ENCODE measurements around the gene ABLIM3. TPM values are rescaled to one million over a fixed set of nuclear protein-coding genes. Genes with fewer than 3 reads are reported as not detected.
A peak's percentile ranks its signal among the peaks of the same experiment; 100 is the strongest.

ABLIM3 gene
- polyA plus RNA-seq, 1 experiment, result 25.7 TPM

DNA sequence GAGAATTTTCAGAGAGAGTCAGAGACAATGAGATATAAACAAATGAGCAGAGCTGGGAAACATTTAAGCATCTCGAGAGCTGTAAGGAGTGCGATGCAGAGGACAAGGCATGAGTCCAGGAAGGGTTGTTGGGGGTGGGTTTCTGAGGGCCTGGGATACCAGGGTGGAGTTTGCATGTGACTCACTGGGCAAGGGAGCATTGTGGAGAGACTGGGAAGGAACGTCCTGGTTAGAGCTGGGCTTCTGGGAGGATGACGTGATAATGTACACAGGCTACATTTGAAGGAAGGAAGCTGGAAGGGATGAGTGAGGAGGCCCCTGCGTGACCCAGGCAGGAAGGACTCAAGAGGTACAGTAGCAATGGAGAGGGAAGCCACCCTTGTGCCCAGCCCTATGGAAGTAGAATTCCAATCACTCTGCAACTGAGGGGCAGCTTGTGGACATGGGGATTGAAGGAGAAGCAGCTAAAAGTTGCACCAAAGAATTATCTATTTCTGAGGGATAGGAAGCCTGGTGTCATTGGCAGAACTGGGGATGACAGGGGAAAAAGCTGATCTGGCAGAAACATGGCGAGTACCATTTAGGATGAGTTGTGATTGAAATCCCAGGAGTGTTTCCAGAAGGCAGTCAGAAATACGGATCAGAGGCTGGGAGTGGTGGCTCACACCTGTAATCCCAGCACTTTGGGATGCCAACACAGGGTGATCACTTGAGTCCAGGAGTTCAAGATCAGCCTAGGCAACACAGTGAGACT, 71.1 kb downstream of the ABLIM3 start:
- Histone ChIP-seq H3K4me3 (ENCODE audit: low read depth, low read length) (no peak overlapping the region), H3K36me3 (ENCODE audit: control insufficient read depth, insufficient read depth, low read length) (no peaks in the 10 kb centered on the region), H3K27me3 (ENCODE audit: control insufficient read depth, insufficient read depth, low read length) (no peaks in the 10 kb centered on the region)
- TF ChIP-seq CTCF (IDR thresholded peaks at IDR 0.05; ENCODE audit: insufficient read depth, low read depth, low read length), result no peak
- ChIA-PET POLR2A (interaction anchor here (0.6 kb wide), 1 partner anchor 69 kb away, joined by 4 read pairs; no protein-coding TSS in a partner anchor), CTCF (interaction anchor here (1.0 to 3.6 kb wide), 6 partner anchors 10 to 475 kb away, joined by 3 to 17 read pairs (median 3); partner anchors contain the start of gene ABLIM3)
- DNase-seq (ENCODE audit: low read depth), result peak; percentile 99

DNA sequence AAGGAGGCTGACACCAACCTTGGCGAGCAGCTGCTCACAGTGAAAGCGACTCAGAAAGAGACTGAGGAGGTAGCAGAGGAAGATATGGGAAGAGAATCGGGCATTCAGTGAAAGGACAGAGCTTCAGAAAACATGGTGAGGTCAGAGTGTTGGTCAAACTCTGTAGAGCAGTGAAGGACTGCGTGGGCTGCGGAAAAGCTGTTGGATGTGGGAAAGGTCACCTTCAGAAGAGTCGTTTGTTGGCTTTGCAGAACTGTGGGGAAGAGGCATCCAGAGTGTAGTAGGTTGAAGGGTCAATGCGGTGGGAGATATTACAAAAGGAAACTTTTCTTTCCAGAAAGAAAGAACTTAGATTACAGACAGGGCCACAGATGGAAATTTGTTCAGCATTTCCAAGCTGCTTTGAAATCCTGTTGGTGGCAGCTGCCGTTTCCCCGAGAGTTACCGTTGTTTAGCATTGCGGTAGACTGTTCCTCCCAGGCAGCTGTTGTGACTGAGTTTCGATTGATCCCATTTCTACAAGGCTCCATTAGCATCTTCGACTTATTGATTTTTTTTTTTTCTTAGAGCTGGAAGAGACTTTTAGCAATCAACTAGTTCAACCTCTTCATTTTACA, 72.1 kb downstream of the ABLIM3 start:
- ChIA-PET CTCF (interaction anchor here (0.9 to 3.6 kb wide), 4 partner anchors 10 to 72 kb away, joined by 3 to 17 read pairs (median 8); partner anchors contain the start of gene ABLIM3), POLR2A (interaction anchor here (0.7 kb wide), 1 partner anchor 47 kb away, joined by 3 read pairs; no protein-coding TSS in a partner anchor)
- Histone ChIP-seq H3K27me3 (ENCODE audit: control insufficient read depth, insufficient read depth, low read length) (no peaks in the 10 kb centered on the region), H3K36me3 (ENCODE audit: control insufficient read depth, insufficient read depth, low read length) (no peaks in the 10 kb centered on the region), H3K4me3 (ENCODE audit: low read depth, low read length) (no peak overlapping the region)
- no peak for DNase-seq (ENCODE audit: low read depth)
- no peak for TF ChIP-seq CTCF (IDR thresholded peaks at IDR 0.05; ENCODE audit: insufficient read depth, low read depth, low read length)

- DNase-seq (ENCODE audit: low read depth), result peak; percentile 12
These were observed 74.3 kb downstream of the ABLIM3 start for GRCh38 chr5:149215478-149216090.

GRCh38 chr5:149216496-149216895, 75.2 kb downstream of the ABLIM3 start:
- CTCF ChIA-PET, result interaction anchor here (1.3 to 1.6 kb wide), 2 partner anchors 9 to 85 kb away, joined by 3 to 6 read pairs; no protein-coding TSS in a partner anchor
- no peak for DNase-seq (ENCODE audit: low read depth)

More at GRCh38 chr5:149215478-149216090, 74.3 kb downstream of the ABLIM3 start:
- H3K4me3 ChIP-seq (ENCODE audit: low read depth, low read length), result no peak overlapping the region
- no peaks in the 10 kb centered on the region for H3K27me3 ChIP-seq (ENCODE audit: control insufficient read depth, insufficient read depth, low read length)
- POLR2A ChIA-PET, result no interaction called here
- TF ChIP-seq CTCF (IDR thresholded peaks at IDR 0.05; ENCODE audit: insufficient read depth, low read depth, low read length), result no peak
- CTCF ChIA-PET, result interaction anchor here (1.2 to 3.3 kb wide), 4 partner anchors 10 to 101 kb away, joined by 3 to 13 read pairs (median 5); partner anchors contain the start of gene ABLIM3
- H3K36me3 ChIP-seq (ENCODE audit: control insufficient read depth, insufficient read depth, low read length), result no peaks in the 10 kb centered on the region

More at GRCh38 chr5:149216496-149216895, 75.2 kb downstream of the ABLIM3 start:
- no peaks in the 10 kb centered on the region for H3K27me3 ChIP-seq (ENCODE audit: control insufficient read depth, insufficient read depth, low read length)
- TF ChIP-seq CTCF (IDR thresholded peaks at IDR 0.05; ENCODE audit: insufficient read depth, low read depth, low read length), result no peak
- POLR2A ChIA-PET, result no interaction called here
- no peak overlapping the region for H3K4me3 ChIP-seq (ENCODE audit: low read depth, low read length)
- H3K36me3 ChIP-seq (ENCODE audit: control insufficient read depth, insufficient read depth, low read length), result no peaks in the 10 kb centered on the region
